HepG2 (cell line): Measurements from ENCODE around the gene IGF2BP1. TPM values are rescaled to one million over a fixed set of nuclear protein-coding genes. Genes with fewer than 3 reads are reported as not detected.

ENCODE experiments used
- HCFC1 ChIP-seq: fragments of 150-350 bp; IDR thresholded peaks from 2 replicates; pipeline ENCODE4 v1.6.1; 2014; ENCODE audit warnings: low read depth, low read length
- PAWR ChIP-seq: sonication (generic); formaldehyde crosslinking; IDR thresholded peaks from 2 replicates; pipeline ENCODE4 v1.4.0; 2020; ENCODE audit warnings: missing genetic modification reagents, mild to moderate bottlenecking, borderline replicate concordance
- TEAD2 ChIP-seq: sonication (generic); formaldehyde crosslinking; IDR thresholded peaks from 2 replicates; pipeline ENCODE4 v1.9.0; 2021; ENCODE audit warnings: missing genetic modification reagents
- XBP1 ChIP-seq: sonication (generic); formaldehyde crosslinking; IDR thresholded peaks from 2 replicates; pipeline ENCODE4 v1.5.0; 2020; ENCODE audit warnings: missing genetic modification reagents
- ZFX ChIP-seq: sonication (generic); formaldehyde crosslinking; IDR thresholded peaks from 2 replicates; pipeline ENCODE4 v1.4.0; 2020; ENCODE audit warnings: mild to moderate bottlenecking, low read depth, missing genetic modification reagents, moderate library complexity
- ZKSCAN5 ChIP-seq: sonication (generic); formaldehyde crosslinking; IDR thresholded peaks from 2 replicates; pipeline ENCODE4 v1.5.1; 2020; ENCODE audit warnings: mild to moderate bottlenecking, missing genetic modification reagents
- ZNF274 ChIP-seq: sonication (generic); formaldehyde crosslinking; IDR thresholded peaks from 2 replicates; pipeline ENCODE4 v1.5.1; 2020; ENCODE audit warnings: mild to moderate bottlenecking, missing genetic modification reagents
- ZNF468 ChIP-seq: sonication (generic); formaldehyde crosslinking; IDR thresholded peaks from 2 replicates; pipeline ENCODE4 v1.8.0; 2022; ENCODE audit warnings: mild to moderate bottlenecking, moderate library complexity, missing genetic modification reagents
- ZNF644 ChIP-seq: IDR thresholded peaks from 2 replicates; pipeline ENCODE4 v1.6.1; 2016; ENCODE audit warnings: low read depth
- ZNF703 ChIP-seq: sonication (generic); formaldehyde crosslinking; IDR thresholded peaks from 2 replicates; pipeline ENCODE4 v1.5.1; 2020; ENCODE audit warnings: missing genetic modification reagents, mild to moderate bottlenecking, moderate library complexity, borderline replicate concordance
- ZNF816 ChIP-seq: sonication (generic); formaldehyde crosslinking; IDR thresholded peaks from 2 replicates; pipeline ENCODE4 v1.8.0; 2022; ENCODE audit warnings: missing genetic modification reagents, mild to moderate bottlenecking, borderline replicate concordance
- polyA plus RNA-seq, 8 experiments: library from polyadenylated mRNA; depleted of rRNA in 3 of 8; stranded (reverse) in 7 of 8; unstranded in 1 of 8; fragments of >200 nt; fragmentation: Illumina TruSeq in 4 of 8; extraction: Trizol in 4 of 8; gene quantifications; 2 replicates each; pipeline versions ENCODE4 v1.2.1 to v1.2.3, GENCODE V29; 2011 to 2016; ENCODE audit warnings: low read depth in 4 of 8, missing spikeins in 1 of 8, mixed read lengths in 1 of 8; ENCODE audit not compliant: insufficient read depth in 1 of 8
- total RNA-seq, 5 experiments: library from RNA; depleted of rRNA; stranded (reverse); fragments of >200 nt; fragmentation: Illumina TruSeq; extraction: Trizol; gene quantifications; 2 replicates each; pipeline ENCODE4 v1.2.3, GENCODE V29; 2016; ENCODE audit warnings: low read depth in 1 of 5
- TF ChIP-seq, protein P1 (sequence below): sonication (generic); formaldehyde crosslinking; IDR thresholded peaks from 2 replicates; pipeline ENCODE4 v1.8.0; 2022; ENCODE audit warnings: low read depth, missing genetic modification reagents
- TF ChIP-seq, protein P2 (sequence below): sonication (generic); formaldehyde crosslinking; IDR thresholded peaks from 2 replicates; pipeline ENCODE4 v1.4.0; 2020; ENCODE audit warnings: missing genetic modification reagents; ENCODE audit errors: not compliant biosample characterization
- TF ChIP-seq, protein P3 (sequence below), 2 experiments: sonication (generic) in 1 of 2; formaldehyde crosslinking in 1 of 2; IDR thresholded peaks; 2 replicates each; pipeline versions ENCODE4 v1.4.0 to v1.6.1; 2018 to 2020; ENCODE audit warnings: missing genetic modification reagents in 2 of 2, borderline replicate concordance in 1 of 2, low read depth in 1 of 2, mild to moderate bottlenecking in 1 of 2, missing biosample characterization in 1 of 2
- TF ChIP-seq, protein P4 (sequence below): IDR thresholded peaks from 2 replicates; pipeline ENCODE4 v1.4.0; 2020; ENCODE audit warnings: mild to moderate bottlenecking, missing genetic modification reagents
- TF ChIP-seq, protein P5 (sequence below): sonication (generic); formaldehyde crosslinking; conservative IDR thresholded peaks from 2 replicates; pipeline ENCODE4 v1.5.0; 2020; ENCODE audit warnings: missing genetic modification reagents
- TF ChIP-seq, protein P6 (sequence below): sonication (generic); formaldehyde crosslinking; IDR thresholded peaks from 2 replicates; pipeline ENCODE4 v1.4.0; 2020; ENCODE audit warnings: missing genetic modification reagents

Gene IGF2BP1
- total and polyA plus RNA-seq, 2 of the 13 experiments (the other 11 are each of a cell fraction or from before 2014, with no cell fraction given) = 29.7 to 75.1 TPM

DNA sequence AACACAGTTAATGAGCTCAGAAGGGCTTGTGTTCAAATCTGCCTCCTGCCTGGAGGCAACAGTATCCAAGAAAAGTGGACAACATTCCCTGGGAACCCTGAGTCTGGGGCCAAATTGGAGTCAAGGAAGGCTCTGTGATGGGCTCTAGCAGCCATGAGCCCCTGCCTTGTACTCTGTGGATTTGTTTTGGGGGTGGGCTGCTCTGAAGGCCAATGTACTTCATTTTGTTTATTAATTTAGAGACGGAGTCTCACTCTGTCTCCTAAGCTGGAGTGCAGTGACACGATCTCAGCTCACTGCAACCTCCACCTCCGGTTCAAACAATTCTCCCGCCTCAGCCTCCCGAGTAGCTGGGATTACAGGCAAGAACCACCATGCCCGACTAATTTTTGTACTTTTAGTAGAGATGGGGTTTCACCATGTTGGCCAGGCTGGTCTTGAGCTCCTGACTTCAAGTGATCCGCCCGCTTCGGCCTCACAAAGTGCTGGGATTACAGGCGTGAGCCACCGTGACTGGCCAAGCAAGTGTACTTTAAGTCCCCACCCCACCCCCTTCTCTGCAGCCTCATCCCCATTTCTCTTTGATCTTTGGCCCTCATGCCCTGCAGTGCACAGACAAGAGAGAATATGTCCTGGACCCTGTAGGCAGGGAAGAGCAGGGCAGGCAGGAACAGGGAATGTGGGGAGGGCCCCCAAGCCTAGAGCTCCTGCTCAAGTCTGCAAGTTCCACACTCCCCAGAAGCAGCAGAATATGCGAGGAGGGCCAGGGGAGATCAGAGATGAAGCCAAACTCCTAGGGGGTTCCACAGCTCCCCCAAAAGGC lies 26.1 kb upstream of the IGF2BP1 start (continued):
- TF ChIP-seq ZNF644 (CRISPR knock-in tag) (peak; percentile 89; the same call in 1 of the 2 replicates), TEAD2 (CRISPR knock-in tag) (no peak), ZFX (CRISPR knock-in tag) (peak; percentile 71), ZNF703 (CRISPR knock-in tag) (no peak), ZKSCAN5 (CRISPR knock-in tag) (no peak), ZNF816 (CRISPR knock-in tag) (peak; percentile 13; the same call in 1 of the 2 replicates), HCFC1 (no peak), ZNF468 (CRISPR knock-in tag) (no peak), ZNF274 (CRISPR knock-in tag) (peak; percentile 56; the same call in 1 of the 2 replicates), XBP1 (CRISPR knock-in tag) (no peak), PAWR (CRISPR knock-in tag) (no peak)
- TF ChIP-seq, protein P1, sequence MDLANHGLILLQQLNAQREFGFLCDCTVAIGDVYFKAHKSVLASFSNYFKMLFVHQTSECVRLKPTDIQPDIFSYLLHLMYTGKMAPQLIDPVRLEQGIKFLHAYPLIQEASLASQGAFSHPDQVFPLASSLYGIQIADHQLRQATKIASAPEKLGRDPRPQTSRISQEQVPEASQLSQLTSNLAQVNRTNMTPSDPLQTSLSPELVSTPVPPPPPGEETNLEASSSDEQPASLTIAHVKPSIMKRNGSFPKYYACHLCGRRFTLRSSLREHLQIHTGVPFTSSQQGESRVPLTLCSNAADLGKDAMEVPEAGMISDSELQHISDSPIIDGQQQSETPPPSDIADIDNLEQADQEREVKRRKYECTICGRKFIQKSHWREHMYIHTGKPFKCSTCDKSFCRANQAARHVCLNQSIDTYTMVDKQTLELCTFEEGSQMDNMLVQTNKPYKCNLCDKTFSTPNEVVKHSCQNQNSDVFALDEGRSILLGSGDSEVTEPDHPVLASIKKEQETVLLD (CRISPR knock-in tag) = no peak
- TF ChIP-seq, protein P2, sequence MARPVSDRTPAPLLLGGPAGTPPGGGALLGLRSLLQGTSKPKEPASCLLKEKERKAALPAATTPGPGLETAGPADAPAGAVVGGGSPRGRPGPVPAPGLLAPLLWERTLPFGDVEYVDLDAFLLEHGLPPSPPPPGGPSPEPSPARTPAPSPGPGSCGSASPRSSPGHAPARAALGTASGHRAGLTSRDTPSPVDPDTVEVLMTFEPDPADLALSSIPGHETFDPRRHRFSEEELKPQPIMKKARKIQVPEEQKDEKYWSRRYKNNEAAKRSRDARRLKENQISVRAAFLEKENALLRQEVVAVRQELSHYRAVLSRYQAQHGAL (CRISPR knock-in tag) = no peak
- TF ChIP-seq, protein P3, sequence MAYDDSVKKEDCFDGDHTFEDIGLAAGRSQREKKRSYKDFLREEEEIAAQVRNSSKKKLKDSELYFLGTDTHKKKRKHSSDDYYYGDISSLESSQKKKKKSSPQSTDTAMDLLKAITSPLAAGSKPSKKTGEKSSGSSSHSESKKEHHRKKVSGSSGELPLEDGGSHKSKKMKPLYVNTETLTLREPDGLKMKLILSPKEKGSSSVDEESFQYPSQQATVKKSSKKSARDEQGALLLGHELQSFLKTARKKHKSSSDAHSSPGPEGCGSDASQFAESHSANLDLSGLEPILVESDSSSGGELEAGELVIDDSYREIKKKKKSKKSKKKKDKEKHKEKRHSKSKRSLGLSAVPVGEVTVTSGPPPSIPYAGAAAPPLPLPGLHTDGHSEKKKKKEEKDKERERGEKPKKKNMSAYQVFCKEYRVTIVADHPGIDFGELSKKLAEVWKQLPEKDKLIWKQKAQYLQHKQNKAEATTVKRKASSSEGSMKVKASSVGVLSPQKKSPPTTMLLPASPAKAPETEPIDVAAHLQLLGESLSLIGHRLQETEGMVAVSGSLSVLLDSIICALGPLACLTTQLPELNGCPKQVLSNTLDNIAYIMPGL (CRISPR knock-in tag; IDR thresholded peaks at IDR 0.05; ENCODE audit: borderline replicate concordance in 1 of 2, low read depth in 1 of 2) = peak in 1 of 2 experiments; percentile 84; a peak in 3 of 4 replicates
- TF ChIP-seq, protein P4, sequence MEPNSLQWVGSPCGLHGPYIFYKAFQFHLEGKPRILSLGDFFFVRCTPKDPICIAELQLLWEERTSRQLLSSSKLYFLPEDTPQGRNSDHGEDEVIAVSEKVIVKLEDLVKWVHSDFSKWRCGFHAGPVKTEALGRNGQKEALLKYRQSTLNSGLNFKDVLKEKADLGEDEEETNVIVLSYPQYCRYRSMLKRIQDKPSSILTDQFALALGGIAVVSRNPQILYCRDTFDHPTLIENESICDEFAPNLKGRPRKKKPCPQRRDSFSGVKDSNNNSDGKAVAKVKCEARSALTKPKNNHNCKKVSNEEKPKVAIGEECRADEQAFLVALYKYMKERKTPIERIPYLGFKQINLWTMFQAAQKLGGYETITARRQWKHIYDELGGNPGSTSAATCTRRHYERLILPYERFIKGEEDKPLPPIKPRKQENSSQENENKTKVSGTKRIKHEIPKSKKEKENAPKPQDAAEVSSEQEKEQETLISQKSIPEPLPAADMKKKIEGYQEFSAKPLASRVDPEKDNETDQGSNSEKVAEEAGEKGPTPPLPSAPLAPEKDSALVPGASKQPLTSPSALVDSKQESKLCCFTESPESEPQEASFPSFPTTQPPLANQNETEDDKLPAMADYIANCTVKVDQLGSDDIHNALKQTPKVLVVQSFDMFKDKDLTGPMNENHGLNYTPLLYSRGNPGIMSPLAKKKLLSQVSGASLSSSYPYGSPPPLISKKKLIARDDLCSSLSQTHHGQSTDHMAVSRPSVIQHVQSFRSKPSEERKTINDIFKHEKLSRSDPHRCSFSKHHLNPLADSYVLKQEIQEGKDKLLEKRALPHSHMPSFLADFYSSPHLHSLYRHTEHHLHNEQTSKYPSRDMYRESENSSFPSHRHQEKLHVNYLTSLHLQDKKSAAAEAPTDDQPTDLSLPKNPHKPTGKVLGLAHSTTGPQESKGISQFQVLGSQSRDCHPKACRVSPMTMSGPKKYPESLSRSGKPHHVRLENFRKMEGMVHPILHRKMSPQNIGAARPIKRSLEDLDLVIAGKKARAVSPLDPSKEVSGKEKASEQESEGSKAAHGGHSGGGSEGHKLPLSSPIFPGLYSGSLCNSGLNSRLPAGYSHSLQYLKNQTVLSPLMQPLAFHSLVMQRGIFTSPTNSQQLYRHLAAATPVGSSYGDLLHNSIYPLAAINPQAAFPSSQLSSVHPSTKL = peak; percentile 92
- TF ChIP-seq, protein P5, sequence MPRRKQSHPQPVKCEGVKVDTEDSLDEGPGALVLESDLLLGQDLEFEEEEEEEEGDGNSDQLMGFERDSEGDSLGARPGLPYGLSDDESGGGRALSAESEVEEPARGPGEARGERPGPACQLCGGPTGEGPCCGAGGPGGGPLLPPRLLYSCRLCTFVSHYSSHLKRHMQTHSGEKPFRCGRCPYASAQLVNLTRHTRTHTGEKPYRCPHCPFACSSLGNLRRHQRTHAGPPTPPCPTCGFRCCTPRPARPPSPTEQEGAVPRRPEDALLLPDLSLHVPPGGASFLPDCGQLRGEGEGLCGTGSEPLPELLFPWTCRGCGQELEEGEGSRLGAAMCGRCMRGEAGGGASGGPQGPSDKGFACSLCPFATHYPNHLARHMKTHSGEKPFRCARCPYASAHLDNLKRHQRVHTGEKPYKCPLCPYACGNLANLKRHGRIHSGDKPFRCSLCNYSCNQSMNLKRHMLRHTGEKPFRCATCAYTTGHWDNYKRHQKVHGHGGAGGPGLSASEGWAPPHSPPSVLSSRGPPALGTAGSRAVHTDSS (CRISPR knock-in tag) = 0 out of 2 replicates have a peak, but pooled peaks have one; percentile 44
- TF ChIP-seq, protein P6, sequence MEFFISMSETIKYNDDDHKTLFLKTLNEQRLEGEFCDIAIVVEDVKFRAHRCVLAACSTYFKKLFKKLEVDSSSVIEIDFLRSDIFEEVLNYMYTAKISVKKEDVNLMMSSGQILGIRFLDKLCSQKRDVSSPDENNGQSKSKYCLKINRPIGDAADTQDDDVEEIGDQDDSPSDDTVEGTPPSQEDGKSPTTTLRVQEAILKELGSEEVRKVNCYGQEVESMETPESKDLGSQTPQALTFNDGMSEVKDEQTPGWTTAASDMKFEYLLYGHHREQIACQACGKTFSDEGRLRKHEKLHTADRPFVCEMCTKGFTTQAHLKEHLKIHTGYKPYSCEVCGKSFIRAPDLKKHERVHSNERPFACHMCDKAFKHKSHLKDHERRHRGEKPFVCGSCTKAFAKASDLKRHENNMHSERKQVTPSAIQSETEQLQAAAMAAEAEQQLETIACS (CRISPR knock-in tag) = no peak
